H1 (cell line): ENCODE results near the gene SIGLEC7. TPM values are rescaled to one million over a fixed set of nuclear protein-coding genes. Genes with fewer than 3 reads are reported as not detected.

Source experiments
- CTCF ChIA-PET: fragments of 300-600 bp; sonication (Branson Sonifier 250); formaldehyde crosslinking; loops from one replicate; lab custom pipeline; 2021; ENCODE audit not compliant: partially characterized antibody; lab: Charles Lee
- POLR2A ChIA-PET: fragments of 300-600 bp; sonication (Branson Sonifier 250); formaldehyde crosslinking; loops from one replicate; lab custom pipeline; 2021; ENCODE audit warnings: inconsistent platforms; ENCODE audit not compliant: partially characterized antibody; lab: Charles Lee
- DNase-seq, 2 experiments: peaks; one replicate each; pipeline versions ENCODE4 v3.0.0 to v3.0.0-alpha.2; 2010 to 2022; ENCODE audit warnings: low spot score in 2 of 2, low read depth in 1 of 2, mixed read lengths in 1 of 2
- FAIRE-seq: peaks from 2 replicates; lab custom pipeline; 2011; peaks lifted over from hg19 to GRCh38; lab: Jason Lieb, UNC
- H2AFZ ChIP-seq: 2 replicates; pipeline ENCODE4 v1.8.1; 2012; ENCODE audit warnings: low read length, inconsistent platforms
- H2AK5ac ChIP-seq: 2 replicates; pipeline ENCODE4 v1.6.1; 2013; ENCODE audit warnings: low read depth, low read length
- H2BK120ac ChIP-seq: replicated peaks from 2 replicates; pipeline ENCODE3; 2013; ENCODE audit warnings: low read depth, low read length, inconsistent platforms
- H2BK12ac ChIP-seq: 2 replicates; pipeline ENCODE4 v1.6.1; 2013; ENCODE audit warnings: low read depth, low read length
- H2BK15ac ChIP-seq: 2 replicates; pipeline ENCODE4 v1.6.1; 2013; ENCODE audit warnings: low read length
- H2BK20ac ChIP-seq: 2 replicates; pipeline ENCODE4 v1.6.1; 2013; ENCODE audit warnings: low read length
- H2BK5ac ChIP-seq: 2 replicates; pipeline ENCODE4 v1.6.1; 2013; ENCODE audit warnings: low read depth, low read length
- H3K14ac ChIP-seq: 2 replicates; pipeline ENCODE4 v1.6.1; 2013; ENCODE audit warnings: inconsistent platforms; ENCODE audit not compliant: insufficient read length
- H3K18ac ChIP-seq: 2 replicates; pipeline ENCODE4 v1.6.1; 2013; ENCODE audit warnings: low read length; ENCODE audit errors: extremely low read depth
- H3K23ac ChIP-seq: 2 replicates; pipeline ENCODE4 v1.6.1; 2013; ENCODE audit warnings: inconsistent platforms; ENCODE audit not compliant: insufficient read length
- H3K23me2 ChIP-seq: 2 replicates; pipeline ENCODE4 v1.6.1; 2013; ENCODE audit warnings: low read depth, low read length
- H3K27ac ChIP-seq: 2 replicates; pipeline ENCODE4 v1.6.1; 2011; ENCODE audit warnings: low read depth, low read length, inconsistent platforms
- H3K27me3 ChIP-seq, 4 experiments: replicated peaks in 1 of 4; 1 replicate in 1 of 4; 2 replicates in 3 of 4; pipeline versions ENCODE4 v1.6.1 to v1.8.1; 2011 to 2013; ENCODE audit warnings: low read length in 3 of 4, mild to moderate bottlenecking in 3 of 4, inconsistent platforms in 2 of 4, mixed read lengths in 2 of 4, moderate library complexity in 1 of 4; ENCODE audit not compliant: control insufficient read depth in 3 of 4, insufficient read depth in 3 of 4; ENCODE audit errors: extremely low read depth in 1 of 4
- H3K36me3 ChIP-seq, 4 experiments: 2 replicates each; pipeline versions ENCODE4 v1.6.1 to v1.8.1; 2011 to 2013; ENCODE audit warnings: mild to moderate bottlenecking in 4 of 4, low read length in 3 of 4, moderate library complexity in 2 of 4, control low read depth in 1 of 4, inconsistent platforms in 1 of 4; ENCODE audit not compliant: insufficient read depth in 4 of 4, control insufficient read depth in 2 of 4
- H3K4ac ChIP-seq: replicated peaks from 2 replicates; pipeline ENCODE3; 2013; ENCODE audit warnings: low read length, low read depth, mixed read lengths, inconsistent platforms; ENCODE audit not compliant: insufficient read length
- H3K4me1 ChIP-seq, 4 experiments: replicated peaks in 1 of 4; 1 replicate in 1 of 4; 2 replicates in 3 of 4; pipeline versions ENCODE4 v1.6.1 to v1.8.1; 2011 to 2013; ENCODE audit warnings: low read length in 3 of 4, inconsistent platforms in 2 of 4, mixed read lengths in 1 of 4; ENCODE audit not compliant: insufficient read depth in 4 of 4, control insufficient read depth in 3 of 4
- H3K4me2 ChIP-seq, 2 experiments: 2 replicates each; pipeline versions ENCODE4 v1.6.1 to v1.8.1; 2011 to 2013; ENCODE audit warnings: low read depth in 2 of 2, low read length in 2 of 2, control low read depth in 1 of 2, inconsistent platforms in 1 of 2, mild to moderate bottlenecking in 1 of 2; ENCODE audit not compliant: insufficient read depth in 1 of 2
- H3K4me3 ChIP-seq, 4 experiments: fragments of 200-600, 300-600 bp in 1 of 4; sonication (generic), shearing (Covaris generic), sonication (Bioruptor Twin) in 1 of 4; 2 replicates each; pipeline versions ENCODE4 v1.5.1 to v1.8.1; 2011 to 2016; ENCODE audit warnings: low read length in 4 of 4, low read depth in 3 of 4, control low read depth in 2 of 4, inconsistent platforms in 2 of 4, mild to moderate bottlenecking in 2 of 4, mixed read lengths in 1 of 4, moderate library complexity in 1 of 4; ENCODE audit not compliant: insufficient read depth in 2 of 4; ENCODE audit errors: extremely low read depth in 1 of 4
- H3K56ac ChIP-seq: replicated peaks from 2 replicates; pipeline ENCODE3; 2013; ENCODE audit warnings: low read depth, mild to moderate bottlenecking, mixed read lengths, low read length, inconsistent platforms; ENCODE audit not compliant: insufficient read length
- H3K79me1 ChIP-seq: 2 replicates; pipeline ENCODE4 v1.6.1; 2013; ENCODE audit warnings: low read depth, low read length, control low read depth
- H3K79me2 ChIP-seq, 2 experiments: 2 replicates each; pipeline versions ENCODE4 v1.6.1 to v1.8.1; 2012 to 2013; ENCODE audit warnings: low read length in 2 of 2, mild to moderate bottlenecking in 2 of 2, inconsistent platforms in 1 of 2; ENCODE audit not compliant: insufficient read depth in 2 of 2, control insufficient read depth in 1 of 2
- H3K9ac ChIP-seq, 4 experiments: replicated peaks in 1 of 4; 1 replicate in 1 of 4; 2 replicates in 3 of 4; pipeline versions ENCODE4 v1.6.1 to v1.8.1; 2011 to 2013; ENCODE audit warnings: low read depth in 3 of 4, low read length in 3 of 4, control low read depth in 2 of 4, mild to moderate bottlenecking in 2 of 4, moderate library complexity in 2 of 4, inconsistent platforms in 1 of 4; ENCODE audit errors: extremely low read depth in 1 of 4
- H3K9me3 ChIP-seq, 2 experiments: 2 replicates each; pipeline versions ENCODE4 v1.6.1 to v1.8.1; 2012 to 2013; ENCODE audit warnings: mild to moderate bottlenecking in 2 of 2, moderate library complexity in 2 of 2, control low read depth in 1 of 2, inconsistent platforms in 1 of 2, low read depth in 1 of 2, low read length in 1 of 2, mixed read lengths in 1 of 2; ENCODE audit not compliant: insufficient read depth in 2 of 2
- H4K20me1 ChIP-seq, 2 experiments: replicated peaks in 1 of 2; 2 replicates each; pipeline versions ENCODE3 to v1.8.1; 2011 to 2013; ENCODE audit warnings: inconsistent platforms in 2 of 2, low read length in 2 of 2, mild to moderate bottlenecking in 1 of 2; ENCODE audit not compliant: insufficient read depth in 2 of 2, control insufficient read depth in 1 of 2
- H4K5ac ChIP-seq: 2 replicates; pipeline ENCODE4 v1.6.1; 2013; ENCODE audit warnings: low read length, low read depth, mixed read lengths, inconsistent platforms; ENCODE audit not compliant: insufficient read length
- H4K8ac ChIP-seq: 2 replicates; pipeline ENCODE4 v1.8.0; 2013; ENCODE audit warnings: mild to moderate bottlenecking, moderate library complexity, low read length, inconsistent platforms; ENCODE audit not compliant: insufficient read depth; ENCODE audit errors: extremely low read depth
- H4K91ac ChIP-seq: replicated peaks from 2 replicates; pipeline ENCODE3; 2013; ENCODE audit warnings: low read length, mixed read lengths, inconsistent platforms; ENCODE audit not compliant: insufficient read length
- BACH1 ChIP-seq: IDR thresholded peaks from 2 replicates; pipeline ENCODE4 v1.6.1; 2012; ENCODE audit warnings: low read length, improper control_type of control experiment
- CBX8 ChIP-seq: fragments of 300-800, 300-1000 bp; sonication (generic); IDR thresholded peaks from 2 replicates; pipeline ENCODE4 v1.7.1; 2016; ENCODE audit warnings: low read depth, low read length, borderline replicate concordance
- CHD1 ChIP-seq: IDR thresholded peaks from 2 replicates; pipeline ENCODE4 v1.6.1; 2012; ENCODE audit warnings: low read depth, low read length, improper control_type of control experiment
- CREB1 ChIP-seq: IDR thresholded peaks from 2 replicates; pipeline ENCODE4 v1.6.1; 2012; ENCODE audit warnings: inconsistent platforms
- EZH2 ChIP-seq: fragments of 200-600 bp; sonication (generic); IDR thresholded peaks from 2 replicates; pipeline ENCODE4 v1.7.1; 2012; ENCODE audit warnings: low read depth, mild to moderate bottlenecking, moderate library complexity, low read length, inconsistent platforms; ENCODE audit not compliant: severe bottlenecking
- JUND ChIP-seq: IDR thresholded peaks from 2 replicates; pipeline ENCODE4 v1.6.1; 2011; ENCODE audit warnings: mild to moderate bottlenecking, improper control_type of control experiment, low read length
- NRF1 ChIP-seq: IDR thresholded peaks from 2 replicates; pipeline ENCODE4 v1.6.1; 2011; ENCODE audit warnings: mild to moderate bottlenecking, low read depth, low read length, improper control_type of control experiment
- POLR2A ChIP-seq, 2 experiments: IDR thresholded peaks; 1 replicate in 1 of 2; 2 replicates in 1 of 2; pipeline ENCODE4 v1.6.1; 2011; ENCODE audit warnings: low read depth in 2 of 2, low read length in 2 of 2, mild to moderate bottlenecking in 2 of 2; ENCODE audit errors: control extremely low read depth in 1 of 2
- RFX5 ChIP-seq: IDR thresholded peaks from 2 replicates; pipeline ENCODE4 v1.6.1; 2011; ENCODE audit warnings: low read depth, low read length, improper control_type of control experiment, borderline replicate concordance
- SIX5 ChIP-seq: IDR thresholded peaks from 2 replicates; pipeline ENCODE4 v1.6.1; 2011; ENCODE audit warnings: mild to moderate bottlenecking, low read depth, low read length
- SRF ChIP-seq: IDR thresholded peaks from 2 replicates; pipeline ENCODE4 v1.6.1; 2011; ENCODE audit warnings: mild to moderate bottlenecking, low read depth, low read length, moderate library complexity
- WGBS, 2 experiments: shearing (Covaris generic) in 1 of 2; methylation state at CpG; one replicate each; pipeline versions ENCODE4 v1.1.6 to v1.1.7; 2013 to 2015; ENCODE audit warnings: low lambda C conversion rate in 2 of 2, mixed read lengths in 2 of 2, inconsistent platforms in 1 of 2, low coverage in 1 of 2, missing lambda C conversion rate in 1 of 2; ENCODE audit not compliant: insufficient replicate concordance in 2 of 2, insufficient coverage in 1 of 2, insufficient read length in 1 of 2; ENCODE audit errors: extremely low coverage in 1 of 2, missing lambda C conversion rate in 1 of 2; 5-methylcytosine and 5-hydroxymethylcytosine counted together
- polyA plus RNA-seq, 7 experiments: library from polyadenylated mRNA; depleted of rRNA in 3 of 7; stranded (reverse) in 5 of 7; unstranded in 2 of 7; fragments of >200 nt in 5 of 7; fragments of 200-250 nt in 2 of 7; gene quantifications; 1 replicate in 5 of 7; 2 replicates in 1 of 7; 4 replicates in 1 of 7; pipeline versions ENCODE4 v1.2.1 to v1.2.3, GENCODE V29; 2011 to 2013; ENCODE audit warnings: missing spikeins in 2 of 7, mixed read lengths in 2 of 7
- total RNA-seq: library from RNA; stranded (reverse); fragmentation: NEBNext Ultra II Directional; extraction: Animal tissue kit (Norgen Biotek cat#: 25700); gene quantifications from 2 replicates; pipeline ENCODE4 v1.2.1, GENCODE V29; 2021
- TF ChIP-seq, protein P1 (sequence below): IDR thresholded peaks from 2 replicates; pipeline ENCODE4 v1.6.1; 2011; ENCODE audit warnings: low read depth, mild to moderate bottlenecking, low read length; ENCODE audit not compliant: insufficient read depth

SIGLEC7 gene
- total and polyA plus RNA-seq, 2 of the 8 experiments (the other 6 are each of a cell fraction or from before 2014, with no cell fraction given), result not detected

DNA sequence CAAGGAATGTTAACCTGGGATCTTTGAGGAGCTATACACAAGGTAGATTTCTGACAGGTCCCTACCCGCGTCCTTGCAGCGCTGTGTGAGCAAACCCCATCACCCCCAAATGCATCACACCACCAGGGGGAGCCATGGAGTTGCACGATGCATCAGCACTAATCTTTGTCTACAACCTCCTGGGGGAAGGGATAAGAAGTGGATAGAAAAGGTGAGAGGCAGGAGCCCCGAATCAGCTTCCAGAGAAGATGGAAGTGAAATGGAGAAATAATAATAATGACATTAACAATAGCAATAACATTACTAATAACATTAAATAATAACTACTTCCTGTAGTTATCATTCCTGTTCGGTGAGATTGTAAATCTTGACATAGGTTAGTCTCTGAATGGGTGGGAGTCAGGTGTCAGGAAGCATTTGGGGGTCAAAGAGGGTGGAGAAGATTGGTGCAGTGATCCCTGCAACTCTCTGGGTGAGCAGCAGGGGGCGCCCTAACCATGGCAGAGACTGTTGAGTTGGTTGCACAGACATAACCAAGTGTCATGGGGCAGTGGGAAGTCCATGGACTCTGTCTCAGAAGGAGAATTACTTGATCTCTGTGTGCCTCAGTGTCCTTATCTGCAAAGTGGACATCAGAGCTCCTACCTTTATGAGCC is 16.5 kb downstream of the SIGLEC7 start:
- H4K8ac ChIP-seq, result no peak overlapping the region
- H3K14ac ChIP-seq, result no peak overlapping the region
- no peaks in the 10 kb centered on the region for H3K4me1 ChIP-seq
- DNase-seq (peak; percentile 56 to 95), FAIRE-seq (peak; percentile 93)
- ChIA-PET POLR2A (interaction anchor here (0.7 kb wide), 1 partner anchor 207 kb away, joined by 3 read pairs; the partner anchor contains the start of gene ETFB), CTCF (interaction anchor here (0.5 to 6.0 kb wide), 62 partner anchors 11 to 498 kb away, joined by 3 to 82 read pairs (median 4); partner anchors contain the start of genes CD33, LIM2, SIGLEC7 and SIGLECL1)
- 41% methylated on average over 7 of the region's 7 CpGs; no CpG with 5 or more reads in 1 of the 2 experiments for WGBS, 2 experiments
- H3K27me3 ChIP-seq, result 0 out of 7 replicates have a peak, but pooled peaks cover 0 to 3% (median 0%) of the 10 kb centered on the region in 4 experiments
- H3K23ac ChIP-seq, result no peak overlapping the region
- H3K4me2 ChIP-seq, result 0 out of 4 replicates have a peak overlapping the region, but pooled peaks of 1 of the 2 experiments have one; percentile 8
- H3K18ac ChIP-seq, result no peak overlapping the region
- no peak overlapping the region for H3K4me3 ChIP-seq
- no peak overlapping the region for H2BK12ac ChIP-seq
- no peaks in the 10 kb centered on the region for H3K36me3 ChIP-seq
- no peak overlapping the region for H2BK15ac ChIP-seq
- no peak overlapping the region for H3K4ac ChIP-seq
- H3K23me2 ChIP-seq, result no peaks in the 10 kb centered on the region
- H2AFZ ChIP-seq, result peak overlapping the region; percentile 96; the same call in 1 of the 2 replicates
- H3K9ac ChIP-seq, result no peak overlapping the region
- no peaks in the 10 kb centered on the region for H4K20me1 ChIP-seq
- no peaks in the 10 kb centered on the region for H3K9me3 ChIP-seq
- H2BK120ac ChIP-seq, result no peak overlapping the region
- no peak overlapping the region for H4K5ac ChIP-seq
- H4K91ac ChIP-seq, result no peak overlapping the region
- no peak overlapping the region for H2BK20ac ChIP-seq
- H3K79me1 ChIP-seq, result no peaks in the 10 kb centered on the region
- no peaks in the 10 kb centered on the region for H3K79me2 ChIP-seq
- H2BK5ac ChIP-seq, result no peak overlapping the region
- no peak overlapping the region for H2AK5ac ChIP-seq
- no peak overlapping the region for H3K27ac ChIP-seq
- H3K56ac ChIP-seq, result no peak overlapping the region
- TF ChIP-seq RFX5 (no peak), NRF1 (no peak), JUND (no peak), CHD1 (no peak), SIX5 (no peak), CREB1 (peak; percentile 64), BACH1 (peak; percentile 80), POLR2A (IDR thresholded peaks at IDR 0.05; ENCODE audit: control extremely low read depth in 1 of 2, low read depth in 2 of 2, low read length in 2 of 2) (no peak), SRF (no peak), EZH2 (no peak), CBX8 (no peak)
- TF ChIP-seq, protein P1, sequence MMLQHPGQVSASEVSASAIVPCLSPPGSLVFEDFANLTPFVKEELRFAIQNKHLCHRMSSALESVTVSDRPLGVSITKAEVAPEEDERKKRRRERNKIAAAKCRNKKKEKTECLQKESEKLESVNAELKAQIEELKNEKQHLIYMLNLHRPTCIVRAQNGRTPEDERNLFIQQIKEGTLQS, result no peak
